ENCODE results near the gene CABLES1.

DNA sequence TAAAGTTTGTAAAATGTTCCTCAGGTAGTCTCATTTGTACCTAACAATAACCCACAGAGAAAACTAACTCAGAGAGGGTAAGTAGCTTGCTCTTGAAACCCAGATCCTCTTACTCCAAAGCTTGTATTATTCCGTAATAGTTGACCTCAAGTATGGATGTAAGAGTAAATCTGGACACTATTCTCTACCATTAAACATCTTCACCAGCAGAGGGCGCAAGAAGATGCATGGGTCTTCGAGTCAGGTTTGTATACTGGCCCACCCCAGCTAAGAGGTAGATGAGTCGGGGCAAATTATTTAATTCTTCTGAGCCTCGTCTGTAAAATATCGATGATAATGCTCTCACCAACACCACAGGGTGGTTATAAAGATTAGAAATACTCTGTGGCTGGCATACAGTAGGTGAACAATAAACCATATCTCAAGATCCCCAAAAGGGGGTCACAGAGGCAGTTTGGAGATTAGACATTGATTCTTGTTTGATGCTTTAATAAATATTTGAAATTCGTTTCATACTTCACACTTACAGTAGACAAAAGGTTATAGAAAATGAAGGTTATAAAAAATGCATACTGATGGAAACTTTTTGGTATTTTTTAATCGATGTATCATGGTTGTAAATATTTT, 3.5 kb upstream of the CABLES1 start:
- TF ChIP-seq EZH2 (IDR thresholded peaks at IDR 0.05) (no peak), POLR2AphosphoS5 (IDR thresholded peaks at IDR 0.05; ENCODE audit: borderline replicate concordance, low read depth, low read length) (no peak), FOXP2 (optimal IDR thresholded peaks at IDR 0.05; ENCODE audit: control extremely low read depth, extremely low read length, insufficient read depth) (no peak)

Measured in SK-N-MC (cell line).